ENCODE data around the gene AQR. TPM values are rescaled to one million over a fixed set of nuclear protein-coding genes. Genes with fewer than 3 reads are reported as not detected.
"Not testable (repeated sequence)": the region's sequence is repeated elsewhere in the genome, so short reads cannot be mapped to it uniquely, and the experiment has no call there.

AQR gene
- total and polyA plus RNA-seq, 2 of the 13 experiments (the other 11 are each of a cell fraction or from before 2014, with no cell fraction given), result 18.7 to 31.3 TPM

DNA sequence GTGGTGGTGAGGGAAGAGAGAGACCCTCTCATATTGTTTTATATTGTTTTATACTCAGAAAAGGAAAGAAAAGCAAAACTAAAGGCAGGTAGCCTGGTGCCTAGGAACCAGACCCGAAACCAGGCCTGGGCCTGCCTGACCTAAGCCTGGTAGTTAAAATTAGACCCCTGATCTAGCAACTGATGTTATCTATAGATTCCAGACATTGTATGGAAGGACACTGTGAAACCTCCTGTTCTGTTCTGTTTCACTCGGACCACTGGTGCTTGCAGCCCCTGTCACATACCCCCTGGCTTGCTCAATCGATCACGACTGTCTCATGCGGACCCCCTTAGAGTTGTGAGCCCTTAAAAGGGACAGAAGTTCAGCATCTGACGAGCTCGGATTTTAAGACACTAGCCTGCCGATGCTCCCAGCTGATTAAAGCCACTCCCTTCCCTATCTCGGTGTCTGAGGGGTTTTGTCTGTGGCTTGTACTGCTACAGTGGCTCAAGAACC lies 156.6 kb downstream of the AQR start:
- BruUV-seq (replicated peaks); H2AFZ ChIP-seq (ENCODE audit: low read length); H3K9me3 ChIP-seq (ENCODE audit: low read length); in situ Hi-C loops (cut with HindIII; ENCODE audit: extremely low pct_ligation_motif_present, low pct_unique_long_range_greater_than_20kb); H3K9ac ChIP-seq (ENCODE audit: insufficient read depth, low read depth, low read length); POLR2A ChIA-PET; H3K79me2 ChIP-seq (ENCODE audit: insufficient read depth, low read length); H3K4me2 ChIP-seq (ENCODE audit: low read depth, low read length); H3K27ac ChIP-seq (ENCODE audit: extremely low read length, insufficient read depth, low read length); CTCF ChIA-PET (ENCODE audit: low intra/inter-chr PET ratio, low total read pairs); H4K20me1 ChIP-seq (ENCODE audit: insufficient read depth, low read length); H3K4me1 ChIP-seq (ENCODE audit: insufficient read depth, low read length); ATAC-seq; H3K27me3 ChIP-seq (ENCODE audit: control insufficient read depth in 1 of 2, insufficient read depth in 2 of 2, low read length in 2 of 2); DNase-seq (ENCODE audit: low spot score); intact Hi-C loops (cut with micrococcal nuclease; ENCODE audit: unreplicated experiment); H3K4me3 ChIP-seq (replicated peaks in 1 of 3; ENCODE audit: insufficient read depth in 1 of 3, low read depth in 2 of 3, low read length in 3 of 3); FAIRE-seq; H3K36me3 ChIP-seq (replicated peaks in 1 of 2; ENCODE audit: control insufficient read depth in 1 of 2, insufficient read depth in 2 of 2, low read length in 2 of 2): not testable (repeated sequence)
- 22% methylated on average over 9 of the region's 9 CpGs for WGBS (ENCODE audit: low lambda C conversion rate)

DNA sequence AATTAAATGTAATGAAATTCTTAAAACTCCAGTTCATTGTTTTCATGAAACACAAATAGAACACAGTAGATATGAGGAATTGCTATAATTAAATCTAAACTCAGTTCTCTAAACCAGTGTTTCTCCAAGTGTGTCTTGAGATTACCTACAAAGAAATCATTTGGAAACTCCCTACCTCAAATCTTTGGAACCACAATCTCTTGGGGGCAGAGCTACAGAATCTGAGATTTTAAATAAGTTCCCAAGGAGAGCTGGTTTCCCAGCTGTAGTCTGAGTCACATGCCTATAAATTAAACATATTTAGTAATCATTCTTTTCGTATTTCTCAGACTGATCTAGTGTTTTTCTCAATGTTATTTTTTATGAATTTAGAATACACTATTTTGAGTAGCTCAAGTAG lies 157.2 kb downstream of the AQR start:
- Histone ChIP-seq H3K36me3 (replicated peaks in 1 of 2; ENCODE audit: control insufficient read depth in 1 of 2, insufficient read depth in 2 of 2, low read length in 2 of 2) (no peaks in the 10 kb centered on the region), H3K9ac (ENCODE audit: insufficient read depth, low read depth, low read length) (no peak overlapping the region), H3K79me2 (ENCODE audit: insufficient read depth, low read length) (no peaks in the 10 kb centered on the region), H4K20me1 (ENCODE audit: insufficient read depth, low read length) (no peaks in the 10 kb centered on the region), H3K4me2 (ENCODE audit: low read depth, low read length) (no peak overlapping the region), H2AFZ (ENCODE audit: low read length) (no peak overlapping the region), H3K4me1 (ENCODE audit: insufficient read depth, low read length) (no peaks in the 10 kb centered on the region), H3K4me3 (replicated peaks in 1 of 3; ENCODE audit: insufficient read depth in 1 of 3, low read depth in 2 of 3, low read length in 3 of 3) (no peak overlapping the region), H3K27me3 (ENCODE audit: control insufficient read depth in 1 of 2, insufficient read depth in 2 of 2, low read length in 2 of 2) (no peaks in the 10 kb centered on the region), H3K27ac (ENCODE audit: extremely low read length, insufficient read depth, low read length) (no peak overlapping the region), H3K9me3 (ENCODE audit: low read length) (no peaks in the 10 kb centered on the region)
- intact Hi-C loops (cut with micrococcal nuclease; ENCODE audit: unreplicated experiment) (no loop called here), in situ Hi-C loops (cut with HindIII; ENCODE audit: extremely low pct_ligation_motif_present, low pct_unique_long_range_greater_than_20kb) (no loop called here)
- no TSS peak for BruUV-seq (replicated peaks)
- CTCF ChIA-PET (ENCODE audit: low intra/inter-chr PET ratio, low total read pairs), result no interaction called here
- POLR2A ChIA-PET, result no interaction called here
- DNase-seq (ENCODE audit: low spot score), result no peak
- FAIRE-seq, result no peak
- 3% methylated on average over 1 of the region's 1 CpG for WGBS (ENCODE audit: low lambda C conversion rate)
- ATAC-seq, result no peak
- TF ChIP-seq POGZ (CRISPR knock-in tag; IDR thresholded peaks at IDR 0.05) (no peak), ISX (CRISPR knock-in tag; conservative IDR thresholded peaks at IDR 0.05) (no peak), ZKSCAN5 (CRISPR knock-in tag; IDR thresholded peaks at IDR 0.05) (no peak), ZNF3 (CRISPR knock-in tag; IDR thresholded peaks at IDR 0.05) (no peak), GLI4 (CRISPR knock-in tag; IDR thresholded peaks at IDR 0.05; ENCODE audit: borderline replicate concordance) (no peak), ZNF766 (CRISPR knock-in tag; IDR thresholded peaks at IDR 0.05; ENCODE audit: borderline replicate concordance) (no peak), NFE2L2 (IDR thresholded peaks at IDR 0.05; ENCODE audit: low read length) (no peak)
- TF ChIP-seq, protein P1, sequence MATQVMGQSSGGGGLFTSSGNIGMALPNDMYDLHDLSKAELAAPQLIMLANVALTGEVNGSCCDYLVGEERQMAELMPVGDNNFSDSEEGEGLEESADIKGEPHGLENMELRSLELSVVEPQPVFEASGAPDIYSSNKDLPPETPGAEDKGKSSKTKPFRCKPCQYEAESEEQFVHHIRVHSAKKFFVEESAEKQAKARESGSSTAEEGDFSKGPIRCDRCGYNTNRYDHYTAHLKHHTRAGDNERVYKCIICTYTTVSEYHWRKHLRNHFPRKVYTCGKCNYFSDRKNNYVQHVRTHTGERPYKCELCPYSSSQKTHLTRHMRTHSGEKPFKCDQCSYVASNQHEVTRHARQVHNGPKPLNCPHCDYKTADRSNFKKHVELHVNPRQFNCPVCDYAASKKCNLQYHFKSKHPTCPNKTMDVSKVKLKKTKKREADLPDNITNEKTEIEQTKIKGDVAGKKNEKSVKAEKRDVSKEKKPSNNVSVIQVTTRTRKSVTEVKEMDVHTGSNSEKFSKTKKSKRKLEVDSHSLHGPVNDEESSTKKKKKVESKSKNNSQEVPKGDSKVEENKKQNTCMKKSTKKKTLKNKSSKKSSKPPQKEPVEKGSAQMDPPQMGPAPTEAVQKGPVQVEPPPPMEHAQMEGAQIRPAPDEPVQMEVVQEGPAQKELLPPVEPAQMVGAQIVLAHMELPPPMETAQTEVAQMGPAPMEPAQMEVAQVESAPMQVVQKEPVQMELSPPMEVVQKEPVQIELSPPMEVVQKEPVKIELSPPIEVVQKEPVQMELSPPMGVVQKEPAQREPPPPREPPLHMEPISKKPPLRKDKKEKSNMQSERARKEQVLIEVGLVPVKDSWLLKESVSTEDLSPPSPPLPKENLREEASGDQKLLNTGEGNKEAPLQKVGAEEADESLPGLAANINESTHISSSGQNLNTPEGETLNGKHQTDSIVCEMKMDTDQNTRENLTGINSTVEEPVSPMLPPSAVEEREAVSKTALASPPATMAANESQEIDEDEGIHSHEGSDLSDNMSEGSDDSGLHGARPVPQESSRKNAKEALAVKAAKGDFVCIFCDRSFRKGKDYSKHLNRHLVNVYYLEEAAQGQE (IDR thresholded peaks at IDR 0.05; ENCODE audit: borderline replicate concordance in 1 of 2, low read depth in 1 of 2, low read length in 2 of 2), result no peak
- TF ChIP-seq, protein P2, sequence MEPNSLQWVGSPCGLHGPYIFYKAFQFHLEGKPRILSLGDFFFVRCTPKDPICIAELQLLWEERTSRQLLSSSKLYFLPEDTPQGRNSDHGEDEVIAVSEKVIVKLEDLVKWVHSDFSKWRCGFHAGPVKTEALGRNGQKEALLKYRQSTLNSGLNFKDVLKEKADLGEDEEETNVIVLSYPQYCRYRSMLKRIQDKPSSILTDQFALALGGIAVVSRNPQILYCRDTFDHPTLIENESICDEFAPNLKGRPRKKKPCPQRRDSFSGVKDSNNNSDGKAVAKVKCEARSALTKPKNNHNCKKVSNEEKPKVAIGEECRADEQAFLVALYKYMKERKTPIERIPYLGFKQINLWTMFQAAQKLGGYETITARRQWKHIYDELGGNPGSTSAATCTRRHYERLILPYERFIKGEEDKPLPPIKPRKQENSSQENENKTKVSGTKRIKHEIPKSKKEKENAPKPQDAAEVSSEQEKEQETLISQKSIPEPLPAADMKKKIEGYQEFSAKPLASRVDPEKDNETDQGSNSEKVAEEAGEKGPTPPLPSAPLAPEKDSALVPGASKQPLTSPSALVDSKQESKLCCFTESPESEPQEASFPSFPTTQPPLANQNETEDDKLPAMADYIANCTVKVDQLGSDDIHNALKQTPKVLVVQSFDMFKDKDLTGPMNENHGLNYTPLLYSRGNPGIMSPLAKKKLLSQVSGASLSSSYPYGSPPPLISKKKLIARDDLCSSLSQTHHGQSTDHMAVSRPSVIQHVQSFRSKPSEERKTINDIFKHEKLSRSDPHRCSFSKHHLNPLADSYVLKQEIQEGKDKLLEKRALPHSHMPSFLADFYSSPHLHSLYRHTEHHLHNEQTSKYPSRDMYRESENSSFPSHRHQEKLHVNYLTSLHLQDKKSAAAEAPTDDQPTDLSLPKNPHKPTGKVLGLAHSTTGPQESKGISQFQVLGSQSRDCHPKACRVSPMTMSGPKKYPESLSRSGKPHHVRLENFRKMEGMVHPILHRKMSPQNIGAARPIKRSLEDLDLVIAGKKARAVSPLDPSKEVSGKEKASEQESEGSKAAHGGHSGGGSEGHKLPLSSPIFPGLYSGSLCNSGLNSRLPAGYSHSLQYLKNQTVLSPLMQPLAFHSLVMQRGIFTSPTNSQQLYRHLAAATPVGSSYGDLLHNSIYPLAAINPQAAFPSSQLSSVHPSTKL (CRISPR knock-in tag; IDR thresholded peaks at IDR 0.05), result no peak
- TF ChIP-seq, protein P3, sequence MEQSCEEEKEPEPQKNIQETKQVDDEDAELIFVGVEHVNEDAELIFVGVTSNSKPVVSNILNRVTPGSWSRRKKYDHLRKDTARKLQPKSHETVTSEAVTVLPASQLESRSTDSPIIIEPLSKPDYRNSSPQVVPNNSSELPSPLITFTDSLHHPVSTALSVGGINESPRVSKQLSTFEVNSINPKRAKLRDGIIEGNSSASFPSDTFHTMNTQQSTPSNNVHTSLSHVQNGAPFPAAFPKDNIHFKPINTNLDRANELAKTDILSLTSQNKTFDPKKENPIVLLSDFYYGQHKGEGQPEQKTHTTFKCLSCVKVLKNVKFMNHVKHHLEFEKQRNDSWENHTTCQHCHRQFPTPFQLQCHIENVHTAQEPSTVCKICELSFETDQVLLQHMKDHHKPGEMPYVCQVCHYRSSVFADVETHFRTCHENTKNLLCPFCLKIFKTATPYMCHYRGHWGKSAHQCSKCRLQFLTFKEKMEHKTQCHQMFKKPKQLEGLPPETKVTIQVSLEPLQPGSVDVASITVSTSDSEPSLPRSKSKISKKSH (CRISPR knock-in tag; IDR thresholded peaks at IDR 0.05; ENCODE audit: borderline replicate concordance), result no peak
